Endothelial cell of umbilical vein (primary cell): Measurements from ENCODE around the gene GRAMD4. TPM values are rescaled to one million over a fixed set of nuclear protein-coding genes. Genes with fewer than 3 reads are reported as not detected.

Source experiments
- BruUV-seq: library from RNA; stranded (reverse); fragments of 400-500 nt; replicated peaks from 2 replicates; lab custom pipeline; 2021; lab: Mats Ljungman, UMichigan
- CTCF ChIA-PET: fragments of 300-600, 350-600 bp; sonication (Branson Sonifier 250); formaldehyde crosslinking; loops from one replicate; lab custom pipeline; 2021; ENCODE audit warnings: antibody characterized with exemption, inconsistent platforms; lab: Charles Lee
- POLR2A ChIA-PET: fragments of 300-600, 350-600 bp; sonication (Branson Sonifier 250); formaldehyde crosslinking; loops from one replicate; lab custom pipeline; 2021; ENCODE audit warnings: antibody characterized with exemption, inconsistent platforms; lab: Charles Lee
- DNase-seq: peaks from one replicate; pipeline ENCODE4 v3.0.0-alpha.2; 2011; ENCODE audit warnings: low read depth, low spot score
- FAIRE-seq: peaks from 2 replicates; lab custom pipeline; 2011; peaks lifted over from hg19 to GRCh38; lab: Jason Lieb, UNC
- H2AFZ ChIP-seq: 2 replicates; pipeline ENCODE4 v1.6.0; 2012; ENCODE audit warnings: low read depth, low read length, control low read depth, inconsistent platforms
- H3K27ac ChIP-seq: 2 replicates; pipeline ENCODE4 v1.5.1; 2011; ENCODE audit warnings: low read depth, mild to moderate bottlenecking, control low read depth, low read length, moderate library complexity; ENCODE audit not compliant: insufficient read depth
- H3K27me3 ChIP-seq, 2 experiments: 2 replicates each; pipeline versions ENCODE4 v1.6.0 to v1.6.1; 2011; ENCODE audit warnings: low read length in 2 of 2, mixed read lengths in 1 of 2; ENCODE audit not compliant: control insufficient read depth in 2 of 2, insufficient read depth in 2 of 2
- H3K36me3 ChIP-seq, 2 experiments: 2 replicates in 1 of 2; 3 replicates in 1 of 2; pipeline ENCODE4 v1.5.1; 2011; ENCODE audit warnings: low read length in 2 of 2, mild to moderate bottlenecking in 1 of 2, moderate library complexity in 1 of 2; ENCODE audit not compliant: control insufficient read depth in 2 of 2, insufficient read depth in 2 of 2; ENCODE audit errors: extremely low read depth in 1 of 2
- H3K4me1 ChIP-seq: 3 replicates; pipeline ENCODE4 v1.5.1; 2011; ENCODE audit warnings: mild to moderate bottlenecking, low read length; ENCODE audit not compliant: control insufficient read depth, insufficient read depth; ENCODE audit errors: extremely low read depth
- H3K4me2 ChIP-seq: 2 replicates; pipeline ENCODE4 v1.6.1; 2011; ENCODE audit warnings: low read length, control low read depth, mixed read lengths; ENCODE audit not compliant: insufficient read depth
- H3K4me3 ChIP-seq, 3 experiments: fragments of 200-600 bp in 1 of 3; sonication (generic), shearing (Covaris generic) in 1 of 3; replicated peaks in 1 of 3; 2 replicates each; pipeline ENCODE4 v1.5.1; 2011 to 2016; ENCODE audit warnings: control low read depth in 3 of 3, low read length in 3 of 3, mild to moderate bottlenecking in 2 of 3, inconsistent platforms in 1 of 3, low read depth in 1 of 3, moderate library complexity in 1 of 3; ENCODE audit not compliant: insufficient read depth in 1 of 3
- H3K79me2 ChIP-seq: 2 replicates; pipeline ENCODE4 v1.6.0; 2012; ENCODE audit warnings: low read length, inconsistent platforms; ENCODE audit not compliant: control insufficient read depth, insufficient read depth
- H3K9ac ChIP-seq: replicated peaks from 2 replicates; pipeline ENCODE3; 2011; ENCODE audit warnings: low read length, control low read depth; ENCODE audit not compliant: insufficient read depth; ENCODE audit errors: extremely low read depth
- H3K9me1 ChIP-seq: replicated peaks from 3 replicates; pipeline ENCODE4 v1.6.0; 2011; ENCODE audit warnings: mild to moderate bottlenecking, low read length; ENCODE audit not compliant: control insufficient read depth, insufficient read depth; ENCODE audit errors: extremely low read depth
- H3K9me3 ChIP-seq: replicated peaks from 2 replicates; pipeline ENCODE4 v1.5.1; 2012; ENCODE audit warnings: low read length, inconsistent platforms; ENCODE audit not compliant: control insufficient read depth, insufficient read depth
- H4K20me1 ChIP-seq: replicated peaks from 2 replicates; pipeline ENCODE3; 2011; ENCODE audit warnings: mild to moderate bottlenecking, low read length; ENCODE audit not compliant: control insufficient read depth, insufficient read depth; ENCODE audit errors: extremely low read depth
- EZH2 ChIP-seq: IDR thresholded peaks from 2 replicates; pipeline ENCODE4 v1.6.1; 2012; ENCODE audit warnings: borderline replicate concordance, low read depth, mild to moderate bottlenecking, moderate library complexity, low read length, inconsistent platforms; ENCODE audit not compliant: severe bottlenecking
- FOS ChIP-seq: IDR thresholded peaks from 2 replicates; pipeline ENCODE4 v1.6.1; 2011; ENCODE audit warnings: mild to moderate bottlenecking, low read length, moderate library complexity, borderline replicate concordance; ENCODE audit not compliant: insufficient read depth
- GATA2 ChIP-seq: IDR thresholded peaks from 2 replicates; pipeline ENCODE4 v1.7.0; 2011; ENCODE audit warnings: low read depth, mild to moderate bottlenecking, moderate library complexity, mixed read lengths, low read length; ENCODE audit not compliant: insufficient read length, insufficient read depth
- JUN ChIP-seq: IDR thresholded peaks from 2 replicates; pipeline ENCODE4 v1.6.1; 2011; ENCODE audit warnings: borderline replicate concordance, low read depth; ENCODE audit not compliant: insufficient read length, insufficient read depth
- MYC ChIP-seq: IDR thresholded peaks from one replicate; pipeline ENCODE4 v1.6.1; 2011; ENCODE audit warnings: mild to moderate bottlenecking, low read depth, low read length
- POLR2A ChIP-seq: IDR thresholded peaks from 2 replicates; pipeline ENCODE4 v1.6.1; 2012; ENCODE audit warnings: low read depth, mild to moderate bottlenecking, control low read depth, low read length
- POLR2AphosphoS5 ChIP-seq: IDR thresholded peaks from 2 replicates; pipeline ENCODE4 v1.6.1; 2012; ENCODE audit warnings: low read depth, mild to moderate bottlenecking, control low read depth, low read length, moderate library complexity; ENCODE audit not compliant: insufficient read depth
- dilution Hi-C: fragments of 300-500 bp; cut with MboI; formaldehyde crosslinking; loops from one replicate; pipeline ENCODE4 v1.15.0; 2019; ENCODE audit warnings: low sequenced_read_pairs; ENCODE audit not compliant: extremely low pct_ligation_motif_present
- intact Hi-C: fragments of 100-400 bp; cut with micrococcal nuclease; formaldehyde crosslinking; loops from one replicate; pipeline ENCODE4 v1.10.0; 2022
- polyA plus RNA-seq, 4 experiments: library from polyadenylated mRNA; depleted of rRNA in 3 of 4; stranded (reverse) in 3 of 4; unstranded in 1 of 4; fragments of >200 nt; gene quantifications; 2 replicates each; pipeline versions ENCODE4 v1.2.1 to v1.2.3, GENCODE V29; 2011 to 2012; ENCODE audit warnings: missing spikeins in 1 of 4
- total RNA-seq: library from RNA; stranded (reverse); gene quantifications from 2 replicates; pipeline ENCODE4 v1.2.3, GENCODE V29; 2021
- TF ChIP-seq, protein P1 (sequence below): IDR thresholded peaks from 2 replicates; pipeline ENCODE4 v1.6.1; 2011; ENCODE audit not compliant: insufficient read depth, insufficient read length
- TF ChIP-seq, protein P2 (sequence below), 2 donors: IDR thresholded peaks; 1 replicate in 1 of 2; 2 replicates in 1 of 2; pipeline ENCODE4 v1.5.1; 2011; ENCODE audit warnings: low read length in 2 of 2, mild to moderate bottlenecking in 2 of 2, moderate library complexity in 2 of 2, control low read depth in 1 of 2, inconsistent platforms in 1 of 2, low read depth in 1 of 2; ENCODE audit not compliant: insufficient read depth in 1 of 2; ENCODE audit errors: extremely low read depth in 1 of 2

Gene GRAMD4
- total and polyA plus RNA-seq, 2 donors (not counting 3 experiments of a cell fraction or from before 2014, with no cell fraction given), result 5.9 to 14.8 TPM

DNA sequence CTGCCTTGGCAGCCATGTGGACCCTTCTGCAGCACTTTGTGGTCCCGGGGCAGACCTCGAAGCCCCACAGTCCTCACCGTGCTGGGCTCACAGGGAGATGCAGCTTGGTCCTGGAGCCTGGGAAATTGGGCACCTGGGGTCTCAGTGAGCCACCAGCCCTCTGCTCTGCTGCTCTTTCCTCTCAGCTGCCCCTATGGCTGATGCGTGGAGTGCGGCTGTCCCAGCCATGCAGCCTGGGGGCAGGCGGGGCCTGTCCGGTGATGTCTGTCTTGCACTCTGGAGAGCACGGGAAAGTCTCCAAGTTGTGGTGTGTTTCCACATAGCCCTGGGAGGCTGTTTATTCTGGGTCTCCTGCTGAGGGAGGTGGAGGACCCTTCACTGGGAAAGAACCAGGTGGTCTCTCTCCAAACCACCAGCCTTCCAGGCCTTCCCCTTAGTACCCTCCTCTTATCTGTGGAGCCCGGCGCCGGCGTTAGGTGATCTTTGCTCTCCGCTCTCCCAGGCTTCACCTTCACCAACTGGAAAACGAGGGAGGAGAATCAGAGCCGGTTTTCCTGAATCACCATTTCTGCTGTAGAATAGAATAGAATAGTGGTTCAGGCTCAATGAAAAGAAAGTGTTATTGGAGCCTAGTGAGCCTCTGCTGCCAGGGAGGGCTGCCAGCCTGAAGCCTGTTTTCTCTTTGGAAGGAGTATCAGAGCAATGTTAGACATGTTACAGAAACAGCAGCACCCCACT is 41.2 kb upstream of the GRAMD4 start:
- no peak overlapping the region for H3K4me2 ChIP-seq
- no peaks in the 10 kb centered on the region for H3K27me3 ChIP-seq
- no peaks in the 10 kb centered on the region for H3K36me3 ChIP-seq
- no peaks in the 10 kb centered on the region for H4K20me1 ChIP-seq
- H3K9me3 ChIP-seq, result no peaks in the 10 kb centered on the region
- BruUV-seq, result no TSS peak
- ChIA-PET POLR2A (no interaction called here), CTCF (no interaction called here)
- H3K4me3 ChIP-seq, result no peak overlapping the region
- intact Hi-C loops (no loop called here), dilution Hi-C loops (no loop called here)
- no peak for TF ChIP-seq MYC
- no peak overlapping the region for H3K27ac ChIP-seq
- H3K79me2 ChIP-seq, result no peaks in the 10 kb centered on the region
- H3K4me1 ChIP-seq, result peaks cover 19% of the 10 kb centered on the region
- H3K9ac ChIP-seq, result no peak overlapping the region
- no peak for FAIRE-seq
- no peak for DNase-seq
- H3K9me1 ChIP-seq, result no peaks in the 10 kb centered on the region
- no peak overlapping the region for H2AFZ ChIP-seq

DNA sequence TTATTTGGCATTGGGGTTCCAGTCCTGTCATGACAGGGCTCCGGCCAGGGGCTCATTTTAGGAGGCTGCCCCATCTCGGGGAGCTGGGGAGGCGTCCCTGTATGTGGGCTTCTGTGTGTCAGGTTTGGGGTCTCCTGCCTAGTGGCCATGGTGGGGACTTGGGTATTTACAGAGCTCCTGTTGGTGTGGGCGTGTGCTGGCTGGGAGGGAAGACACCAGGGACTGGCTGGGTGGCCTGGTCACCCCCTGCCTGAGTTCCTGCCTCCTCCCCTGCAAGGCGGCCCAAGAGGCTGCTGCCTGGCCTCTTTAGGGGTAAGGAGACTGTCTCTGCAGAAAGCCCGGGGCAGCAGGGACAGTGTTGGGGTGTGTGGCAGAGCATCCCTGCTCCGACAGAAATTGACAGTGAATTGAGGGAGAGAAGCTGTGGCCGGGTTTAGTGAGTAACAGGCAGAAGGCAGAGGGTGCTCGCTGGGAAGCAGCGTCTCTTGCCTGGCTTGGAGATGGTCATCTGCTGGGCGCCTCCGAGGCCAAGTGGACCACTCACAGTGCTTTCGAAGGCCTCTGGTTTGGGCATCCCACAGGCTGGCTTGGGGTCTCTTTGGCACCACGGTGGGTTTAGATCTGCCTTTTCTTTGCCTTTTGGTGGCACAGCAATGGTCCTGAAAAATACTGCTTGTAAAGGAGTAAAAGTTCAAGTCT is 40.3 kb upstream of the GRAMD4 start:
- no TSS peak for BruUV-seq
- POLR2A ChIA-PET, result no interaction called here
- intact Hi-C loops, result no loop called here

More for the DNA sequence above, 40.3 kb upstream of the GRAMD4 start:
- H3K27me3 ChIP-seq, result no peaks in the 10 kb centered on the region
- H3K27ac ChIP-seq, result no peak overlapping the region
- no peak overlapping the region for H2AFZ ChIP-seq
- no peaks in the 10 kb centered on the region for H4K20me1 ChIP-seq
- FAIRE-seq, result no peak
- H3K9ac ChIP-seq, result no peak overlapping the region
- H3K9me3 ChIP-seq, result no peaks in the 10 kb centered on the region
- CTCF ChIA-PET, result no interaction called here
- no peak overlapping the region for H3K4me3 ChIP-seq
- no peaks in the 10 kb centered on the region for H3K9me1 ChIP-seq
- dilution Hi-C loops, result no loop called here
- no peaks in the 10 kb centered on the region for H3K79me2 ChIP-seq
- no peak overlapping the region for H3K4me2 ChIP-seq
- TF ChIP-seq, protein P1, sequence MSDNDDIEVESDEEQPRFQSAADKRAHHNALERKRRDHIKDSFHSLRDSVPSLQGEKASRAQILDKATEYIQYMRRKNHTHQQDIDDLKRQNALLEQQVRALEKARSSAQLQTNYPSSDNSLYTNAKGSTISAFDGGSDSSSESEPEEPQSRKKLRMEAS, result no peak
- TF ChIP-seq GATA2 (no peak), FOS (no peak), EZH2 (no peak), JUN (no peak), POLR2A (no peak), POLR2AphosphoS5 (no peak), MYC (no peak)
- TF ChIP-seq, protein P2, sequence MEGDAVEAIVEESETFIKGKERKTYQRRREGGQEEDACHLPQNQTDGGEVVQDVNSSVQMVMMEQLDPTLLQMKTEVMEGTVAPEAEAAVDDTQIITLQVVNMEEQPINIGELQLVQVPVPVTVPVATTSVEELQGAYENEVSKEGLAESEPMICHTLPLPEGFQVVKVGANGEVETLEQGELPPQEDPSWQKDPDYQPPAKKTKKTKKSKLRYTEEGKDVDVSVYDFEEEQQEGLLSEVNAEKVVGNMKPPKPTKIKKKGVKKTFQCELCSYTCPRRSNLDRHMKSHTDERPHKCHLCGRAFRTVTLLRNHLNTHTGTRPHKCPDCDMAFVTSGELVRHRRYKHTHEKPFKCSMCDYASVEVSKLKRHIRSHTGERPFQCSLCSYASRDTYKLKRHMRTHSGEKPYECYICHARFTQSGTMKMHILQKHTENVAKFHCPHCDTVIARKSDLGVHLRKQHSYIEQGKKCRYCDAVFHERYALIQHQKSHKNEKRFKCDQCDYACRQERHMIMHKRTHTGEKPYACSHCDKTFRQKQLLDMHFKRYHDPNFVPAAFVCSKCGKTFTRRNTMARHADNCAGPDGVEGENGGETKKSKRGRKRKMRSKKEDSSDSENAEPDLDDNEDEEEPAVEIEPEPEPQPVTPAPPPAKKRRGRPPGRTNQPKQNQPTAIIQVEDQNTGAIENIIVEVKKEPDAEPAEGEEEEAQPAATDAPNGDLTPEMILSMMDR (IDR thresholded peaks at IDR 0.05; ENCODE audit: extremely low read depth in 1 of 2, insufficient read depth in 1 of 2, low read depth in 1 of 2, low read length in 2 of 2), result no peak
- H3K4me1 ChIP-seq, result peaks cover 19% of the 10 kb centered on the region
- no peaks in the 10 kb centered on the region for H3K36me3 ChIP-seq
- DNase-seq, result no peak
